ENCODE measurements around the gene ACVR1C. TPM values are rescaled to one million over a fixed set of nuclear protein-coding genes. Genes with fewer than 3 reads are reported as not detected.
A peak's percentile ranks its signal among the peaks of the same experiment; 100 is the strongest.

ACVR1C gene
- total and polyA plus RNA-seq, 7 donors: 0.14 to 2.4 (median 1.6) TPM

- Histone ChIP-seq H3K9me3 (no peaks in the 10 kb centered on the region), H3K4me3 (peak overlapping the region; percentile 17 to 61 (median 52)), H3K4me1 (peaks cover 0 to 15% (median 9%) of the 10 kb centered on the region in 4 donors), H3K27me3 (peaks cover 0 to 9% (median 0%) of the 10 kb centered on the region in 3 donors), H3K36me3 (no peaks in the 10 kb centered on the region), H3K27ac (no peak overlapping the region)
- TF ChIP-seq POLR2AphosphoS5 (IDR thresholded peaks at IDR 0.05) (no peak), POLR2A (IDR thresholded peaks at IDR 0.05) (no peak), EP300 (IDR thresholded peaks at IDR 0.05) (no peak), CTCF (IDR thresholded peaks at IDR 0.05) (no peak)
- DNase-seq: no peak
- intact Hi-C loops (cut with DNase I): no loop called here
- WGBS, 2 donors: 2 to 4% methylated on average over 31 of the region's 31 CpGs
Measured at GRCh38 chr2:157627594-157628476, 829 bp downstream of the ACVR1C start.

GRCh38 chr2:157625296-157625695, 3.4 kb downstream of the ACVR1C start:
- intact Hi-C loops (cut with DNase I): no loop called here
- peaks cover 0 to 9% (median 0%) of the 10 kb centered on the region in 3 donors for H3K27me3 ChIP-seq
- peaks cover 0 to 15% (median 9%) of the 10 kb centered on the region in 4 donors for H3K4me1 ChIP-seq
- no peak overlapping the region for H3K27ac ChIP-seq
- no peak overlapping the region for H3K4me3 ChIP-seq
- H3K36me3 ChIP-seq: no peaks in the 10 kb centered on the region
- no peaks in the 10 kb centered on the region for H3K9me3 ChIP-seq
- TF ChIP-seq CTCF (IDR thresholded peaks at IDR 0.05) (no peak), POLR2AphosphoS5 (IDR thresholded peaks at IDR 0.05) (no peak), POLR2A (IDR thresholded peaks at IDR 0.05) (no peak), EP300 (IDR thresholded peaks at IDR 0.05) (no peak)
- no peak for DNase-seq

- Histone ChIP-seq H3K9me3 (no peaks in the 10 kb centered on the region), H3K36me3 (no peaks in the 10 kb centered on the region), H3K27ac (no peak overlapping the region), H3K4me3 (no peak overlapping the region), H3K27me3 (no peaks in the 10 kb centered on the region), H3K4me1 (no peaks in the 10 kb centered on the region)
- 83 to 84% methylated on average over 1 of the region's 1 CpG for WGBS, 2 donors
- no peak for DNase-seq
- TF ChIP-seq POLR2AphosphoS5 (IDR thresholded peaks at IDR 0.05) (no peak), EP300 (IDR thresholded peaks at IDR 0.05) (no peak), CTCF (IDR thresholded peaks at IDR 0.05) (no peak), POLR2A (IDR thresholded peaks at IDR 0.05) (no peak)
- intact Hi-C loops (cut with DNase I): no loop called here
Measured at GRCh38 chr2:157620956-157621355, 7.7 kb downstream of the ACVR1C start.

- DNase-seq: no peak
Measured at GRCh38 chr2:157611726-157612125, 16.9 kb downstream of the ACVR1C start.

More at GRCh38 chr2:157611726-157612125, 16.9 kb downstream of the ACVR1C start:
- TF ChIP-seq CTCF (IDR thresholded peaks at IDR 0.05): no peak
- no peak for TF ChIP-seq POLR2AphosphoS5 (IDR thresholded peaks at IDR 0.05)
- no peak for TF ChIP-seq EP300 (IDR thresholded peaks at IDR 0.05)
- no peak for TF ChIP-seq POLR2A (IDR thresholded peaks at IDR 0.05)
- Histone ChIP-seq H3K4me3 (no peak overlapping the region), H3K9me3 (peaks cover 0 to 2% (median 0%) of the 10 kb centered on the region in 4 donors), H3K27me3 (no peaks in the 10 kb centered on the region), H3K27ac (no peak overlapping the region), H3K4me1 (no peaks in the 10 kb centered on the region), H3K36me3 (no peaks in the 10 kb centered on the region)
- intact Hi-C loops (cut with DNase I): no loop called here
